ENCODE results near the gene IKZF3.
"Not testable (repeated sequence)": the region's sequence is repeated elsewhere in the genome, so short reads cannot be mapped to it uniquely, and the experiment has no call there.

The IKZF3 gene

GRCh38 chr17:39863918-39864746 lies at the start of gene IKZF3:
IKZF3 (minus strand) TSS chr17:39864312; CDS start chr17:39864126, 186 bp downstream.
- DNase-seq, result peak; percentile 50

- DNase-seq, result no peak
Observed at GRCh38 chr17:39908789-39909352, 44.8 kb upstream of the IKZF3 start.

- DNase-seq, result no peak
Observed at GRCh38 chr17:39904990-39905288, 40.8 kb upstream of the IKZF3 start.

- DNase-seq, result no peak
Observed at GRCh38 chr17:39903158-39903884, 39.2 kb upstream of the IKZF3 start.

- not testable (repeated sequence) for DNase-seq
Observed at GRCh38 chr17:39902027-39902426, 37.9 kb upstream of the IKZF3 start.

- DNase-seq, result no peak
Observed at GRCh38 chr17:39899215-39899614, 35.1 kb upstream of the IKZF3 start.

- DNase-seq, result no peak
Observed at GRCh38 chr17:39898088-39898487, 34.0 kb upstream of the IKZF3 start.

GRCh38 chr17:39894681-39895376 lies 30.7 kb upstream of the IKZF3 start:
- DNase-seq, result no peak

GRCh38 chr17:39889200-39889599 lies 25.1 kb upstream of the IKZF3 start:
- no peak for DNase-seq

GRCh38 chr17:39887078-39887477 lies 23.0 kb upstream of the IKZF3 start:
- no peak for DNase-seq

- not testable (repeated sequence) for DNase-seq
Observed at GRCh38 chr17:39886102-39886501, 22.0 kb upstream of the IKZF3 start.

- DNase-seq, result no peak
Observed at GRCh38 chr17:39872751-39873150, 8.6 kb upstream of the IKZF3 start.

- no peak for DNase-seq
Observed at GRCh38 chr17:39871801-39872200, 7.7 kb upstream of the IKZF3 start.

- DNase-seq, result no peak
Observed at GRCh38 chr17:39870776-39871175, 6.7 kb upstream of the IKZF3 start.

- no peak for DNase-seq
Observed at GRCh38 chr17:39868554-39868942, 4.4 kb upstream of the IKZF3 start.

- DNase-seq, result no peak
Observed at GRCh38 chr17:39867880-39868553, 3.9 kb upstream of the IKZF3 start, which contains the start of gene ZPBP2. ZPBP2 (plus strand) TSS chr17:39868202; CDS start chr17:39868355, 153 bp downstream.

- DNase-seq, result no peak
Observed at GRCh38 chr17:39867084-39867879, 3.2 kb upstream of the IKZF3 start.

GRCh38 chr17:39866013-39866730 lies 2.1 kb upstream of the IKZF3 start:
- DNase-seq, result no peak

GRCh38 chr17:39863244-39863917 lies 731 bp downstream of the IKZF3 start:
- no peak for DNase-seq

- DNase-seq, result no peak
Observed at GRCh38 chr17:39861235-39861634, 2.9 kb downstream of the IKZF3 start.
